IMR-90 (cell line): ENCODE measurements around the gene PIK3CB. TPM values are rescaled to one million over a fixed set of nuclear protein-coding genes. Genes with fewer than 3 reads are reported as not detected.

Experiments
- ATAC-seq: fragments of 200-7000 bp; cut with Tn5 transposase; 2 replicates; pipeline ENCODE4 v1.9.1; 2020; ENCODE audit warnings: low read depth, mild to moderate bottlenecking, moderate library complexity
- BruUV-seq: library from RNA; stranded (reverse); fragments of 400-500 nt; replicated peaks from 2 replicates; lab custom pipeline; 2021; lab: Mats Ljungman, UMichigan
- CTCF ChIA-PET: fragments of 300-600 bp; formaldehyde crosslinking; extraction: SDS; loops from one replicate; lab custom pipeline; 2021; ENCODE audit warnings: antibody characterized with exemption; lab: Yijun Ruan, JAX
- POLR2A ChIA-PET: fragments of 300-600 bp; sonication (Branson Sonifier 250); formaldehyde crosslinking; loops from one replicate; lab custom pipeline; 2022; ENCODE audit warnings: antibody characterized with exemption; ENCODE audit not compliant: unreplicated experiment; lab: Charles Lee
- DNase-seq: peaks from one replicate; pipeline ENCODE4 v3.0.0; 2013
- H2AFZ ChIP-seq: replicated peaks from 2 replicates; pipeline ENCODE3; 2013; ENCODE audit warnings: low read length, mild to moderate bottlenecking; ENCODE audit not compliant: poor library complexity
- H2AK5ac ChIP-seq: 2 replicates; pipeline ENCODE4 v1.6.1; 2013; ENCODE audit warnings: low read depth, low read length, inconsistent platforms
- H2AK9ac ChIP-seq: replicated peaks from 2 replicates; pipeline ENCODE3; 2013; ENCODE audit warnings: mild to moderate bottlenecking, low read depth, low read length, moderate library complexity; ENCODE audit not compliant: poor library complexity
- H2BK120ac ChIP-seq: 2 replicates; pipeline ENCODE4 v1.6.1; 2013; ENCODE audit warnings: low read depth, low read length, inconsistent platforms
- H2BK15ac ChIP-seq: 3 replicates; pipeline ENCODE4 v1.6.1; 2013; ENCODE audit warnings: low read depth, low read length, inconsistent platforms
- H2BK20ac ChIP-seq: 2 replicates; pipeline ENCODE4 v1.6.1; 2013; ENCODE audit warnings: low read depth, mild to moderate bottlenecking, inconsistent platforms, low read length, moderate library complexity
- H2BK5ac ChIP-seq: 2 replicates; pipeline ENCODE4 v1.6.1; 2013; ENCODE audit warnings: mild to moderate bottlenecking, low read depth, low read length, inconsistent platforms; ENCODE audit not compliant: poor library complexity, severe bottlenecking
- H3K14ac ChIP-seq: replicated peaks from 2 replicates; pipeline ENCODE4 v1.6.1; 2013; ENCODE audit warnings: low read depth, low read length, inconsistent platforms
- H3K18ac ChIP-seq: 2 replicates; pipeline ENCODE4 v1.6.1; 2013; ENCODE audit warnings: low read depth, low read length, control low read depth
- H3K23ac ChIP-seq: 2 replicates; pipeline ENCODE4 v1.6.1; 2013; ENCODE audit warnings: low read depth, low read length, inconsistent platforms
- H3K27ac ChIP-seq: 2 replicates; pipeline ENCODE4 v1.5.1; 2013; ENCODE audit warnings: mild to moderate bottlenecking, control low read depth, low read length; ENCODE audit not compliant: insufficient read depth
- H3K27me3 ChIP-seq: 2 replicates; pipeline ENCODE4 v1.6.1; 2013; ENCODE audit warnings: low read length; ENCODE audit not compliant: control insufficient read depth, insufficient read depth
- H3K36me3 ChIP-seq: 2 replicates; pipeline ENCODE4 v1.6.1; 2013; ENCODE audit warnings: low read length, mixed read lengths; ENCODE audit not compliant: control insufficient read depth, insufficient read depth
- H3K4ac ChIP-seq: 2 replicates; pipeline ENCODE4 v1.6.1; 2013; ENCODE audit warnings: low read depth, low read length, inconsistent platforms
- H3K4me1 ChIP-seq: 2 replicates; pipeline ENCODE4 v1.6.1; 2013; ENCODE audit warnings: low read length, mixed read lengths; ENCODE audit not compliant: control insufficient read depth, insufficient read depth
- H3K4me2 ChIP-seq: 2 replicates; pipeline ENCODE4 v1.6.1; 2013; ENCODE audit warnings: low read depth, mild to moderate bottlenecking, control low read depth, low read length, moderate library complexity
- H3K4me3 ChIP-seq: 2 replicates; pipeline ENCODE4 v1.5.1; 2013; ENCODE audit warnings: low read depth, mild to moderate bottlenecking, control low read depth, low read length, moderate library complexity; ENCODE audit not compliant: insufficient read depth
- H3K56ac ChIP-seq: 2 replicates; pipeline ENCODE4 v1.6.1; 2013; ENCODE audit warnings: low read length, inconsistent platforms; ENCODE audit not compliant: insufficient read depth; ENCODE audit errors: extremely low read depth
- H3K79me1 ChIP-seq, 2 experiments: 2 replicates each; pipeline ENCODE4 v1.6.1; 2013; ENCODE audit warnings: low read length in 2 of 2, inconsistent platforms in 1 of 2, low read depth in 1 of 2
- H3K9ac ChIP-seq: 2 replicates; pipeline ENCODE4 v1.6.1; 2013; ENCODE audit warnings: low read depth, low read length, control low read depth
- H3K9me1 ChIP-seq: 2 replicates; pipeline ENCODE4 v1.6.1; 2013; ENCODE audit warnings: low read length, inconsistent platforms; ENCODE audit not compliant: insufficient read depth
- H3K9me3 ChIP-seq: 2 replicates; pipeline ENCODE4 v1.6.1; 2013; ENCODE audit warnings: low read length; ENCODE audit not compliant: control insufficient read depth, insufficient read depth
- H4K20me1 ChIP-seq: 2 replicates; pipeline ENCODE4 v1.6.1; 2013; ENCODE audit warnings: low read length, inconsistent platforms; ENCODE audit not compliant: insufficient read depth
- H4K5ac ChIP-seq: 2 replicates; pipeline ENCODE4 v1.6.1; 2013; ENCODE audit warnings: mild to moderate bottlenecking, low read depth, low read length, control low read depth
- H4K8ac ChIP-seq, 2 experiments: 2 replicates each; pipeline ENCODE4 v1.6.1; 2013; ENCODE audit warnings: low read depth in 2 of 2, low read length in 2 of 2, control low read depth in 1 of 2, inconsistent platforms in 1 of 2
- H4K91ac ChIP-seq: 2 replicates; pipeline ENCODE4 v1.6.1; 2013; ENCODE audit warnings: low read depth, low read length, inconsistent platforms; ENCODE audit not compliant: insufficient read depth
- BHLHE40 ChIP-seq: fragments of 150-350 bp; IDR thresholded peaks from 2 replicates; pipeline ENCODE4 v1.6.1; 2016; ENCODE audit warnings: mild to moderate bottlenecking, low read depth, low read length
- CEBPB ChIP-seq: IDR thresholded peaks from 2 replicates; pipeline ENCODE4 v1.6.1; 2012; ENCODE audit warnings: low read depth, low read length, improper control_type of control experiment
- CTCF ChIP-seq: conservative IDR thresholded peaks from 2 replicates; pipeline ENCODE4 v1.5.1; 2012; ENCODE audit warnings: mild to moderate bottlenecking, low read depth, low read length, improper control_type of control experiment
- ELK1 ChIP-seq: fragments of 150-350 bp; IDR thresholded peaks from 2 replicates; pipeline ENCODE4 v1.6.1; 2016; ENCODE audit warnings: low read depth, mild to moderate bottlenecking, low read length, moderate library complexity, borderline replicate concordance
- FOS ChIP-seq: fragments of 150-350 bp; IDR thresholded peaks from 2 replicates; pipeline ENCODE4 v1.6.1; 2016; ENCODE audit warnings: low read depth, low read length
- MAFK ChIP-seq: IDR thresholded peaks from 2 replicates; pipeline ENCODE4 v1.6.1; 2012; ENCODE audit warnings: low read depth, low read length, improper control_type of control experiment
- MAZ ChIP-seq: IDR thresholded peaks from 2 replicates; pipeline ENCODE4 v1.6.1; 2012; ENCODE audit warnings: low read depth, mild to moderate bottlenecking, low read length, improper control_type of control experiment, moderate library complexity, borderline replicate concordance
- MXI1 ChIP-seq: IDR thresholded peaks from 2 replicates; pipeline ENCODE4 v1.6.1; 2012; ENCODE audit warnings: low read depth, mild to moderate bottlenecking, low read length, moderate library complexity, borderline replicate concordance
- NFE2L2 ChIP-seq: fragments of 150-350 bp; IDR thresholded peaks from 2 replicates; pipeline ENCODE4 v1.6.1; 2016; ENCODE audit warnings: low read depth, mild to moderate bottlenecking, low read length
- POLR2A ChIP-seq: IDR thresholded peaks from 2 replicates; pipeline ENCODE4 v1.6.1; 2012; ENCODE audit warnings: mild to moderate bottlenecking, low read depth, low read length
- RCOR1 ChIP-seq: IDR thresholded peaks from 2 replicates; pipeline ENCODE4 v1.6.1; 2012; ENCODE audit warnings: mild to moderate bottlenecking, low read length, improper control_type of control experiment; ENCODE audit not compliant: insufficient replicate concordance
- RFX5 ChIP-seq: IDR thresholded peaks from 2 replicates; pipeline ENCODE4 v1.8.0; 2012; ENCODE audit warnings: low read depth, mild to moderate bottlenecking, low read length, moderate library complexity
- SMC3 ChIP-seq: fragments of 150-350 bp; IDR thresholded peaks from 2 replicates; pipeline ENCODE4 v1.6.1; 2016; ENCODE audit warnings: low read depth, mild to moderate bottlenecking, antibody characterized with exemption, low read length, moderate library complexity
- WGBS, 2 experiments: methylation state at CpG; one replicate each; pipeline versions ENCODE4 v1.1.5 to v1.1.7; 2013; ENCODE audit warnings: missing lambda C conversion rate in 2 of 2; ENCODE audit not compliant: insufficient read length in 1 of 2; ENCODE audit errors: extremely low coverage in 2 of 2; 5-methylcytosine and 5-hydroxymethylcytosine counted together
- dilution Hi-C: fragments of 300-500 bp; cut with HindIII; formaldehyde crosslinking; loops from one replicate; pipeline ENCODE4 v1.14.3; 2018; ENCODE audit warnings: low sequenced_read_pairs; ENCODE audit not compliant: unreplicated experiment
- in situ Hi-C: fragments of 300-500 bp; cut with MboI; formaldehyde crosslinking; loops from 3 replicates; pipeline ENCODE4 v1.14.3; 2019; ENCODE audit warnings: low sequenced_read_pairs, inconsistent platforms, mixed read lengths
- intact Hi-C: fragments of 100-400 bp; cut with micrococcal nuclease; formaldehyde crosslinking; loops from 2 replicates; pipeline ENCODE4 v1.10.0; 2022
- polyA plus RNA-seq, 3 experiments: library from polyadenylated mRNA; depleted of rRNA; stranded (reverse); fragments of >200 nt; gene quantifications; 2 replicates each; pipeline ENCODE4 v1.2.3, GENCODE V29; 2012; ENCODE audit warnings: low replicate concordance in 1 of 3
- total RNA-seq: library from RNA; depleted of rRNA; stranded (reverse); fragments of >200 nt; gene quantifications from 2 replicates; pipeline ENCODE4 v1.2.3, GENCODE V29; 2012
- TF ChIP-seq, protein P1 (sequence below): fragments of 150-350 bp; IDR thresholded peaks from 2 replicates; pipeline ENCODE4 v1.6.1; 2017; ENCODE audit warnings: mild to moderate bottlenecking, antibody characterized with exemption, low read length, low read depth

Gene PIK3CB
- total and polyA plus RNA-seq, 2 of the 4 experiments (the other 2 are of a cell fraction), result 6.3 to 6.8 TPM

GRCh38 chr3:138854940-138855339 is 20.2 kb upstream of the PIK3CB start:
- Histone ChIP-seq H3K4me3 (no peak overlapping the region), H2AK5ac (no peak overlapping the region), H3K27ac (no peak overlapping the region), H2BK20ac (no peak overlapping the region), H2AFZ (no peak overlapping the region), H2BK5ac (no peak overlapping the region), H3K9me3 (no peaks in the 10 kb centered on the region), H3K79me1 (no peaks in the 10 kb centered on the region), H3K14ac (no peak overlapping the region), H3K56ac (no peak overlapping the region), H3K23ac (no peak overlapping the region), H3K4me2 (no peak overlapping the region), H2AK9ac (no peak overlapping the region), H4K5ac (no peak overlapping the region), H3K9me1 (no peaks in the 10 kb centered on the region), H3K27me3 (no peaks in the 10 kb centered on the region), H2BK15ac (no peak overlapping the region), H3K36me3 (no peaks in the 10 kb centered on the region), H3K4ac (no peak overlapping the region), H2BK120ac (no peak overlapping the region), H3K9ac (no peak overlapping the region), H4K91ac (no peak overlapping the region), H4K20me1 (no peaks in the 10 kb centered on the region), H3K18ac (no peak overlapping the region), H3K4me1 (no peaks in the 10 kb centered on the region), H4K8ac (no peak overlapping the region)
- BruUV-seq, result no TSS peak
- 85% methylated on average over 2 of the region's 7 CpGs; no CpG with 5 or more reads in 1 of the 2 experiments for WGBS, 2 experiments
- intact Hi-C loops (no loop called here), in situ Hi-C loops (no loop called here), dilution Hi-C loops (no loop called here)
- DNase-seq (no peak), ATAC-seq (no peak)
- CTCF ChIA-PET, result no interaction called here
- TF ChIP-seq CEBPB, result no peak
- no peak for TF ChIP-seq BHLHE40
- TF ChIP-seq, protein P1, sequence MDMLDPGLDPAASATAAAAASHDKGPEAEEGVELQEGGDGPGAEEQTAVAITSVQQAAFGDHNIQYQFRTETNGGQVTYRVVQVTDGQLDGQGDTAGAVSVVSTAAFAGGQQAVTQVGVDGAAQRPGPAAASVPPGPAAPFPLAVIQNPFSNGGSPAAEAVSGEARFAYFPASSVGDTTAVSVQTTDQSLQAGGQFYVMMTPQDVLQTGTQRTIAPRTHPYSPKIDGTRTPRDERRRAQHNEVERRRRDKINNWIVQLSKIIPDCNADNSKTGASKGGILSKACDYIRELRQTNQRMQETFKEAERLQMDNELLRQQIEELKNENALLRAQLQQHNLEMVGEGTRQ, result no peak
- no peak for TF ChIP-seq MAZ
- TF ChIP-seq CTCF, result no peak
- no peak for TF ChIP-seq RFX5
- no peak for TF ChIP-seq SMC3
- no peak for TF ChIP-seq MXI1
- TF ChIP-seq POLR2A, result no peak
- no peak for TF ChIP-seq FOS
- TF ChIP-seq RCOR1, result no peak
- no peak for TF ChIP-seq NFE2L2
- TF ChIP-seq MAFK, result no peak
- no peak for TF ChIP-seq ELK1
- POLR2A ChIA-PET, result no interaction called here
